Sigmoid colon (tissue), 7 donors: Measurements from ENCODE around the gene B4GALNT3. TPM values are rescaled to one million over a fixed set of nuclear protein-coding genes. Genes with fewer than 3 reads are reported as not detected.
A peak's percentile ranks its signal among the peaks of the same experiment; 100 is the strongest.

Experiments
- DNase-seq: peaks from one replicate; pipeline ENCODE4 v3.0.0-alpha.2; 2019
- H3K27ac ChIP-seq, 4 donors: fragments of 200-600 bp; sonication (generic); one replicate each; pipeline ENCODE4 v1.5.1; 2016 to 2019; ENCODE audit warnings: mild to moderate bottlenecking in 1 of 4
- H3K27me3 ChIP-seq, 3 donors: fragments of 200-600 bp; sonication (generic); one replicate each; pipeline ENCODE4 v1.5.1; 2019; ENCODE audit warnings: mild to moderate bottlenecking in 1 of 3
- H3K36me3 ChIP-seq, 4 donors: fragments of 200-600 bp; sonication (generic); one replicate each; pipeline ENCODE4 v1.5.1; 2016 to 2019
- H3K4me1 ChIP-seq, 4 donors: fragments of 200-600 bp; sonication (generic); one replicate each; pipeline ENCODE4 v1.5.1; 2017 to 2019
- H3K4me3 ChIP-seq, 4 donors: fragments of 200-600 bp; sonication (generic); one replicate each; pipeline ENCODE4 v1.5.1; 2017 to 2019; ENCODE audit warnings: mild to moderate bottlenecking in 2 of 4, moderate library complexity in 1 of 4
- H3K9me3 ChIP-seq, 4 donors: fragments of 200-600 bp in 3 of 4; sonication (generic) in 3 of 4; one replicate each; pipeline versions ENCODE4 v1.5.1 to v1.6.1; 2013 to 2019
- EP300 ChIP-seq, 4 donors: sonication (generic); formaldehyde crosslinking; IDR thresholded peaks; one replicate each; pipeline ENCODE4 v1.6.1; 2017; ENCODE audit warnings: antibody characterized with exemption in 4 of 4
- POLR2A ChIP-seq, 2 donors: fragments of 450-650 bp; IDR thresholded peaks; one replicate each; pipeline ENCODE4 v1.6.1; 2016; ENCODE audit warnings: antibody characterized with exemption in 2 of 2, mild to moderate bottlenecking in 2 of 2, moderate library complexity in 2 of 2
- POLR2AphosphoS5 ChIP-seq, 4 donors: sonication (generic); formaldehyde crosslinking; IDR thresholded peaks; one replicate each; pipeline ENCODE4 v1.6.1; 2017; ENCODE audit warnings: antibody characterized with exemption in 4 of 4
- WGBS, 2 donors: extraction: QIAGEN DNeasy Blood & Tissue Kit; methylation state at CpG; one replicate each; pipeline ENCODE4 v1.1.7; 2013; 5-methylcytosine and 5-hydroxymethylcytosine counted together
- intact Hi-C: fragments of 100-400 bp; cut with DNase I; formaldehyde crosslinking; loops from one replicate; pipeline ENCODE4 v1.15.1; 2023
- polyA plus RNA-seq, 3 donors: library from polyadenylated mRNA; stranded (reverse); fragments of 200-250 nt; gene quantifications; one replicate each; pipeline ENCODE4 v1.2.3, GENCODE V29; 2013
- total RNA-seq, 4 donors: library from RNA; depleted of rRNA; stranded (reverse); fragments of >200 nt; gene quantifications; one replicate each; pipeline ENCODE4 v1.1.0, GENCODE V29; 2016
- TF ChIP-seq, protein P1 (sequence below), 4 experiments: fragments of 450-650 bp in 3 of 4; fragments of 200-600 bp in 1 of 4; IDR thresholded peaks; one replicate each; pipeline ENCODE4 v1.5.1; 2016 to 2019; ENCODE audit warnings: antibody characterized with exemption in 4 of 4, mild to moderate bottlenecking in 3 of 4, moderate library complexity in 2 of 4
- donor health status: healthy with polysubstance abuse.
- donor health status: Bipolar disorder and iron deficiency.
- donor health status: healthy.

The B4GALNT3 gene
- total and polyA plus RNA-seq, 7 donors: under 0.01 to 74.2 (median 0.36) TPM

DNA sequence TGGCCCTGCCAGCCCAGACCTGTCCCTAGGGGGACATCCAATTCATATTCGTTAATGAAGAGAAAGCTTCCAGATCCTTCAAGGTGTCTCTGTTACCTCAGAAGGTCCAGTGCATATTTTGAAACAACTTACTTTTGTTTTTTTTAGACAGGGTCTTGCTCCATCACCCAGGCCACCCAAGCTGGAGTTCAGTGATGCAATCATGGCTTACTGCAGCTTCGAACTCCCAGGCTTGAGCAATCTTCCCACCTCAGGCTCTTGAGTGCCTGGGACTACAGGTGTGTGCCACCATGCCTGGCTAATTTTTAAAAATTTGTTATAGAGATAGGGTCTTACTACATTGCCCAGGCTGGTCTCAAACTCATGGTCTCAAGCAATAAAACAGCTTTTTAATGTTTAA is 48.4 kb downstream of the B4GALNT3 start:
- intact Hi-C loops: no loop called here
- TF ChIP-seq, protein P1, sequence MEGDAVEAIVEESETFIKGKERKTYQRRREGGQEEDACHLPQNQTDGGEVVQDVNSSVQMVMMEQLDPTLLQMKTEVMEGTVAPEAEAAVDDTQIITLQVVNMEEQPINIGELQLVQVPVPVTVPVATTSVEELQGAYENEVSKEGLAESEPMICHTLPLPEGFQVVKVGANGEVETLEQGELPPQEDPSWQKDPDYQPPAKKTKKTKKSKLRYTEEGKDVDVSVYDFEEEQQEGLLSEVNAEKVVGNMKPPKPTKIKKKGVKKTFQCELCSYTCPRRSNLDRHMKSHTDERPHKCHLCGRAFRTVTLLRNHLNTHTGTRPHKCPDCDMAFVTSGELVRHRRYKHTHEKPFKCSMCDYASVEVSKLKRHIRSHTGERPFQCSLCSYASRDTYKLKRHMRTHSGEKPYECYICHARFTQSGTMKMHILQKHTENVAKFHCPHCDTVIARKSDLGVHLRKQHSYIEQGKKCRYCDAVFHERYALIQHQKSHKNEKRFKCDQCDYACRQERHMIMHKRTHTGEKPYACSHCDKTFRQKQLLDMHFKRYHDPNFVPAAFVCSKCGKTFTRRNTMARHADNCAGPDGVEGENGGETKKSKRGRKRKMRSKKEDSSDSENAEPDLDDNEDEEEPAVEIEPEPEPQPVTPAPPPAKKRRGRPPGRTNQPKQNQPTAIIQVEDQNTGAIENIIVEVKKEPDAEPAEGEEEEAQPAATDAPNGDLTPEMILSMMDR (IDR thresholded peaks at IDR 0.05): no peak
- TF ChIP-seq POLR2AphosphoS5 (IDR thresholded peaks at IDR 0.05) (no peak), EP300 (IDR thresholded peaks at IDR 0.05) (no peak), POLR2A (IDR thresholded peaks at IDR 0.05) (no peak)
- H3K4me1 ChIP-seq: no peaks in the 10 kb centered on the region
- H3K9me3 ChIP-seq: no peaks in the 10 kb centered on the region
- H3K27ac ChIP-seq: no peak overlapping the region
- no peaks in the 10 kb centered on the region for H3K36me3 ChIP-seq
- H3K27me3 ChIP-seq: no peaks in the 10 kb centered on the region
- H3K4me3 ChIP-seq: no peak overlapping the region
- no peak for DNase-seq
- WGBS, 2 donors: 82 to 89% methylated on average over 2 of the region's 2 CpGs

DNA sequence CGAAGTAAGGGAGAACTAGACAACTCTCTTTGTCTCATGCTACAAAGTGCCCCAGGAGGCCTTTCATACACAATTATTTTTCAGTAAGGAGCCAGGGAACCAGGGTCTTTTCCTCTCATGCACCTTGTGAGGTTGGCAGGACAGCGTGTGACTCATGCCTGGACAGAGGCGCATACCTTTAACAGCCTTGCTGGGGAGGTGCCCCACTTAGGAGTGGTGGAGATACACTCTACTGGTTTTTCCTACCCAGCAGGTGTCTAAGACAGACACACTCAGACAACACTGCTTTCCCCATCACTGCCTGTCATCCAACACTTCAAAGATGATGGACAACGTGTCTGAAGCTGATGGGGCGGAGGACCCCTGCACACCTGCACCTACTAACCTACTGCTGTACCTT is 49.1 kb downstream of the B4GALNT3 start:
- Histone ChIP-seq H3K9me3 (no peaks in the 10 kb centered on the region), H3K27ac (peak overlapping the region in 1 of 4 donors; percentile 12), H3K4me1 (no peaks in the 10 kb centered on the region), H3K36me3 (no peaks in the 10 kb centered on the region), H3K4me3 (no peak overlapping the region), H3K27me3 (no peaks in the 10 kb centered on the region)
- TF ChIP-seq POLR2AphosphoS5 (IDR thresholded peaks at IDR 0.05): peak in 1 of 4 donors; percentile 9
- TF ChIP-seq EP300 (IDR thresholded peaks at IDR 0.05): no peak
- TF ChIP-seq, protein P1 (IDR thresholded peaks at IDR 0.05): no peak
- peak in 1 of 2 donors; percentile 27 for TF ChIP-seq POLR2A (IDR thresholded peaks at IDR 0.05)
- intact Hi-C loops: no loop called here
- WGBS, 2 donors: 28 to 68% methylated on average over 5 of the region's 5 CpGs
- DNase-seq: no peak

- H3K4me1 ChIP-seq: no peaks in the 10 kb centered on the region
- H3K4me3 ChIP-seq: no peak overlapping the region
- H3K27ac ChIP-seq: peak overlapping the region in 1 of 4 donors; percentile 49
- WGBS, 2 donors: 9 to 35% methylated on average over 5 of the region's 5 CpGs
- TF ChIP-seq EP300 (IDR thresholded peaks at IDR 0.05) (no peak), POLR2A (IDR thresholded peaks at IDR 0.05) (no peak), POLR2AphosphoS5 (IDR thresholded peaks at IDR 0.05) (no peak)
- TF ChIP-seq, protein P1 (IDR thresholded peaks at IDR 0.05): no peak
- H3K36me3 ChIP-seq: no peaks in the 10 kb centered on the region
- DNase-seq: no peak
- H3K27me3 ChIP-seq: peaks cover 0 to 1% (median 0%) of the 10 kb centered on the region in 3 donors
- no peaks in the 10 kb centered on the region for H3K9me3 ChIP-seq
- intact Hi-C loops: no loop called here
Observed at GRCh38 chr12:509500-509899, 49.8 kb downstream of the B4GALNT3 start.

DNA sequence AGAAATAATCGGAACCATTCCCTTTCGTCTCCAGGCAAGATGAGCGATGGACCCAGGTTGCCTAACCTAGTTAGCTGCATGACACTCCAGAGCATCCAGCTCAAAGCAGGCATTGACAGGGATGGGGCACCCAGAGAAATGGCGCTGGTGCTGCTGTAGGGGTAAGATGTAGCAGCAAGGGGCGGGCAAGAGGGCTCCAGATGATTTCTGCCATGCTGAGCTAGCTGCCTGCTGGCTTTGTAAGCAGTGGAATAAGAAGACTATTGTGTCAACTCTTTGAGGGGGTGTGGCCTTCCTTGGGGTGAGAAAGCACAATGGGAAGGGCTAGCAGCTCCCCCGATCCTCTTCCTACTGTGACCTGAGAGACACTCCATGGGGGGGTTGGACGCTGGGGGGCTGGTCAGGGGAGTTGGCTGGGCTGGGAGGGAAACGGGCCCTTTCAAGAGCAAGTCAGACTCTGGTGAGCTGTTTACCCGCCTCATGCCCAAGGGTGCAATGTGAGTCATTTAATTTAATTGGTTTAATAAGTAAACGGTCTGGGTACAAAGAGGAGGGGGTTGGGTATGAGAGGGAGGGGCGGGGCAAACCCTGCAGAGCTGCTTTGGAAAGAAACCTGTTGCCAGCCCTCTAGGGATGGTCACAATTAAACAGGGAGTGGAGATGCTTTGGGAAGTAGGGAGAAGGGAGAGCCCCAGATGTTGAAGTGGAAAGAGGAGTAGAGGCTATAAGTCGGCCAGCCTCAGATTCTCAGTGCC is 50.5 kb downstream of the B4GALNT3 start:
- H3K36me3 ChIP-seq: no peaks in the 10 kb centered on the region
- DNase-seq: no peak
- peak overlapping the region in 1 of 4 donors; percentile 49 for H3K27ac ChIP-seq
- WGBS, 2 donors: 15 to 48% methylated on average over 12 of the region's 12 CpGs
- H3K4me3 ChIP-seq: no peak overlapping the region
- no peaks in the 10 kb centered on the region for H3K9me3 ChIP-seq
- H3K4me1 ChIP-seq: no peaks in the 10 kb centered on the region
- H3K27me3 ChIP-seq: peaks cover 0 to 6% (median 0%) of the 10 kb centered on the region in 3 donors
- TF ChIP-seq POLR2AphosphoS5 (IDR thresholded peaks at IDR 0.05): no peak
- intact Hi-C loops: no loop called here

- no peak overlapping the region for H3K27ac ChIP-seq
- peaks cover 0 to 10% (median 0%) of the 10 kb centered on the region in 3 donors for H3K27me3 ChIP-seq
- H3K36me3 ChIP-seq: no peaks in the 10 kb centered on the region
- H3K9me3 ChIP-seq: no peaks in the 10 kb centered on the region
- intact Hi-C loops: no loop called here
- no peak for TF ChIP-seq POLR2A (IDR thresholded peaks at IDR 0.05)
- TF ChIP-seq, protein P1 (IDR thresholded peaks at IDR 0.05): no peak
- TF ChIP-seq EP300 (IDR thresholded peaks at IDR 0.05): no peak
- TF ChIP-seq POLR2AphosphoS5 (IDR thresholded peaks at IDR 0.05): no peak
- H3K4me3 ChIP-seq: no peak overlapping the region
- WGBS, 2 donors: 95 to 98% methylated on average over 6 of the region's 6 CpGs
- DNase-seq: no peak
- no peaks in the 10 kb centered on the region for H3K4me1 ChIP-seq
Observed at GRCh38 chr12:512933-513332, 53.2 kb downstream of the B4GALNT3 start.
